ENCODE data around the gene INPP5K. TPM values are rescaled to one million over a fixed set of nuclear protein-coding genes. Genes with fewer than 3 reads are reported as not detected.
"Not testable (repeated sequence)": the region's sequence is repeated elsewhere in the genome, so short reads cannot be mapped to it uniquely, and the experiment has no call there.

Gene INPP5K
- 42.3 and 57.8 TPM in 2 replicates for total RNA-seq (2014; rRNA removed; shearing (Covaris generic))
- 36.1 and 37.5 TPM in 2 replicates for polyA plus RNA-seq (2016; fragmentation: Nextera tagmentation; extraction: Ambion mirVana)

DNA sequence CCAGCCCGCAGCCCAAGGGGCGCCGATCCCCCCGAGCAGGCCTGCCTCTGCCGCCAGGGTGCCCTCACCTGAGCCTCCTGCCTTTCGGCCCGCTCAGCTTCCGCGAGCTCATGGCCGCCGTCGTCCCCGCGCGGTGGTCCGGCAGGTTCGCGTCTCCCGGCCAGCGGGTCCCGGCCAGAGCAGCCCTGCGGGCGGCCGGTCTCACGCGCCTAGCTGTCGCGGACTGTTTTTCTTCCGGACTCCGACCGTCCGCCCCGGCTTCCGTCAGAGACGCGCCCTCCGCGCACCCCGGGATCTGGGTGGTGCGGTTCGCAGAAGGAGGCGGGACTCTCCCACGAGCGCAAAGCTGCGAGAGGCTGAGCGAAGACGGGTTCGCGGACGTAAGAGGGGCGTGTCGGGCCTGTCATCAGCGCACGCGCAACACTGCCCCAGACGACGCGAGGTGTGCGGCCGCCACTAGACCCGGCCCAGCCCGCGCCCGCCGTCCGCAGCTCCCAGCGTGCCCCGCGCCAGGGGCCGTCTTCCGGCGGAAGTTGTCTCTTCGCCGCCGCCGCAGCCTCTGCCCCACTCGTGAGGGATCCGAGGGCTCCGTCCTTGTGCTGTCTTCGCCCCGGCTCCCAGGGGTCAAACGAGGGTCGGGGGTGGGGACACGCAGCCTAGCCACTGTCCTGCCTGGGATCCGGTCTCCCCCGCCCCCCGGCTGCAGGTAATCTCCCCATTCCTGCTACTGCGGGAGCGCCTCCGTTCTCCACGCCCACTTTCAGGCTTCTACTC, at the start of gene INPP5K:
TSS of gene INPP5K (minus strand) at position 225 of the 774 bp plus-strand sequence. CDS start at position 112, 113 bp downstream.
- no peaks in the 10 kb centered on the region for H4K20me1 ChIP-seq (ENCODE audit: insufficient read depth)
- peak within 1 kb of the TSS; percentile 86 for H2AFZ ChIP-seq
- WGBS, 2 experiments (ENCODE audit: low coverage in 1 of 2, low lambda C conversion rate in 2 of 2, missing lambda C conversion rate in 2 of 2), result 0 to 1% methylated on average over 61 to 62 of the region's 91 CpGs
- no peak for TF ChIP-seq EZH2phosphoT487 (IDR thresholded peaks at IDR 0.05; ENCODE audit: insufficient read depth, low read depth)
- TF ChIP-seq EZH2 (IDR thresholded peaks at IDR 0.05; ENCODE audit: insufficient read depth, poor library complexity, severe bottlenecking), result no peak
- H3K27me3 ChIP-seq (replicated peaks; ENCODE audit: insufficient read depth), result no peaks in the 10 kb centered on the region
- H3K27ac ChIP-seq, result peak within 1 kb of the TSS; percentile 75
- peak; percentile 100 for DNase-seq
- no peaks in the 10 kb centered on the region; the same call in 1 of the 2 replicates for H3K36me3 ChIP-seq (ENCODE audit: low read depth)
- in situ Hi-C loops (cut with MboI), result loop anchor here (25.0 kb wide), 1 partner anchor 254 kb away; the partner anchor contains the start of gene BHLHA9
- peaks cover 18% of the 10 kb centered on the region for H3K4me1 ChIP-seq (ENCODE audit: insufficient read depth)
- H3K4me2 ChIP-seq (ENCODE audit: unreplicated experiment), result peak within 1 kb of the TSS; percentile 99
- H3K4me3 ChIP-seq, result peak within 1 kb of the TSS; percentile 91
- H3K79me2 ChIP-seq (ENCODE audit: insufficient read depth), result peaks cover 47% of the 10 kb centered on the region
- H3K9me2 ChIP-seq (ENCODE audit: insufficient read depth), result no peaks in the 10 kb centered on the region
- H3K9ac ChIP-seq, result peak within 1 kb of the TSS; percentile 93
- H3F3A ChIP-seq (ENCODE audit: insufficient read depth), result peaks cover 21% of the 10 kb centered on the region
- H3K9me3 ChIP-seq (ENCODE audit: low read depth), result no peaks in the 10 kb centered on the region

DNA sequence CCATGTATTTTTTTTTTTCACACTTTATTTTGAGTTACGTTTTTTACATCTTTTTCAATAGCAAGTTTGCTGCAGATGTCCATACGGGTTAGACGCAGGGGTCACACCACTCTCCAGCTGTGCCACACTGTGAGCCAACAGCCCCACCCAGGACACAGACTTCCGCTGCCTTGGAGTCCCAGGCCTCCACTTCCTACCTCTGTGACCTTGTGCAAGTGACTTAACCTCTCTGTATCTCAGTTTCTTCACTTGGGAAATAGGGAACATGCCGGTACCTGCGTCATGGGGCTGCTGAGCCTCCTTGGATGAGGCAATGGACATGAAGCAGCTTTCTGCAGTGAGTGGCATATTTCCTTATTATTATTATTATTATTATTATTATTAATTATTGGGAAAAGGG, 49.5 kb upstream of the INPP5K start:
- Histone ChIP-seq H3K27ac (no peak overlapping the region), H3K9me3 (ENCODE audit: low read depth) (no peaks in the 10 kb centered on the region), H4K20me1 (ENCODE audit: insufficient read depth) (no peaks in the 10 kb centered on the region; the same call in 1 of the 2 replicates), H2AFZ (no peak overlapping the region), H3K4me3 (no peak overlapping the region), H3F3A (ENCODE audit: insufficient read depth) (no peaks in the 10 kb centered on the region), H3K27me3 (replicated peaks; ENCODE audit: insufficient read depth) (no peaks in the 10 kb centered on the region), H3K9me2 (ENCODE audit: insufficient read depth) (no peaks in the 10 kb centered on the region), H3K79me2 (ENCODE audit: insufficient read depth) (peaks cover 12% of the 10 kb centered on the region), H3K36me3 (ENCODE audit: low read depth) (no peaks in the 10 kb centered on the region), H3K4me2 (ENCODE audit: unreplicated experiment) (no peak overlapping the region), H3K4me1 (ENCODE audit: insufficient read depth) (peaks cover 7% of the 10 kb centered on the region; the same call in 1 of the 2 replicates), H3K9ac (no peak overlapping the region)
- 39 to 40% methylated on average over 6 of the region's 6 CpGs for WGBS, 2 experiments (ENCODE audit: low coverage in 1 of 2, low lambda C conversion rate in 2 of 2, missing lambda C conversion rate in 2 of 2)
- DNase-seq, result no peak
- in situ Hi-C loops (cut with MboI), result no loop called here
- TF ChIP-seq EZH2 (IDR thresholded peaks at IDR 0.05; ENCODE audit: insufficient read depth, poor library complexity, severe bottlenecking) (no peak), EZH2phosphoT487 (IDR thresholded peaks at IDR 0.05; ENCODE audit: insufficient read depth, low read depth) (no peak)

DNA sequence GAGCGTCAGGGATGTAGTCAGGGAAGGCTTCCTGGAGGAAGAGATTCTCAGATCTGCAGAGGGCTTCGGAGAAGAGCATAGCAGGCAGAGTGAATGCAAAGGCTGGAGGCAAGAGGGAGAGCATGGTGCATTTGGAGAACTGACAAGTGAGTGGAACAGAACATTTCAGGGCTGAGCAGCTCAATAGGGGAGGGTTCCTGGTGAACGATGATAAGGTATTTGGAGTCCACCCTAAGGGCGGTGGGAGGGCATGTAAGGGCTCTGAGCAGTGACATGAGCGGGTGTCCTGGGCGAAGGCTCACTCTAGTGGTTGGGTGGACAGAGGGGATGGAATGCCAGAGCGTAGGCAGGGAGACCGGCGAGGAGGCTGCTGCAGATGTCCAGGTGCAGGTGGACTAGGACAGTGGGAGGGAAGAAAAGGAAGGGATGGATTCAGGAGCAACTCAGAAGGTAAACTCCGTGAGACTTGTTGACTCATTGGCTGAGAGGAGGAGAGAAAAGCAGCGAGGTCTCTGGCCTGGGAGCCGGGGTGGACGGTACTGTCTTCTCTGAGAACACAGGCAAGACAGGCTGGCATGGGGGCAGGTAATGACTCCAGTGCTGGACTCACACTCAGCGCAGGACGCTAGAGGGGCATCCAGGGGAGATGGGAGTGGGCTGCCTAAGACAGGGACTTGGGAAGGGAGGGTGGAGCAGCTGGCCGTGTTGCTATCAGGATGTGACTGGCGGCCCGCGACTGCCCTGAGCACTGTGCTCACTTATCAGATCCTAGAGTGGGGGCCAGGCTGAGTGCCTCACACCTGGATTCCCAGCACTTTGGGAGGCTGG, 47.6 kb upstream of the INPP5K start:
- no peak overlapping the region for H3K4me2 ChIP-seq (ENCODE audit: unreplicated experiment)
- H4K20me1 ChIP-seq (ENCODE audit: insufficient read depth), result peaks cover 3% of the 10 kb centered on the region; the same call in 1 of the 2 replicates
- TF ChIP-seq EZH2phosphoT487 (IDR thresholded peaks at IDR 0.05; ENCODE audit: insufficient read depth, low read depth) (no peak), EZH2 (IDR thresholded peaks at IDR 0.05; ENCODE audit: insufficient read depth, poor library complexity, severe bottlenecking) (no peak)
- H3F3A ChIP-seq (ENCODE audit: insufficient read depth), result no peaks in the 10 kb centered on the region
- no peak for DNase-seq
- H2AFZ ChIP-seq, result no peak overlapping the region
- peaks cover 31% of the 10 kb centered on the region for H3K79me2 ChIP-seq (ENCODE audit: insufficient read depth)
- H3K27ac ChIP-seq, result no peak overlapping the region
- 81 to 82% methylated on average over 19 of the region's 19 CpGs for WGBS, 2 experiments (ENCODE audit: low coverage in 1 of 2, low lambda C conversion rate in 2 of 2, missing lambda C conversion rate in 2 of 2)
- H3K9me2 ChIP-seq (ENCODE audit: insufficient read depth), result no peaks in the 10 kb centered on the region
- H3K36me3 ChIP-seq (ENCODE audit: low read depth), result no peaks in the 10 kb centered on the region
- no peaks in the 10 kb centered on the region for H3K27me3 ChIP-seq (replicated peaks; ENCODE audit: insufficient read depth)
- H3K4me1 ChIP-seq (ENCODE audit: insufficient read depth), result peaks cover 10% of the 10 kb centered on the region; the same call in 1 of the 2 replicates
- in situ Hi-C loops (cut with MboI), result no loop called here
- H3K4me3 ChIP-seq, result no peak overlapping the region
- H3K9ac ChIP-seq, result no peak overlapping the region
- no peaks in the 10 kb centered on the region for H3K9me3 ChIP-seq (ENCODE audit: low read depth)

DNA sequence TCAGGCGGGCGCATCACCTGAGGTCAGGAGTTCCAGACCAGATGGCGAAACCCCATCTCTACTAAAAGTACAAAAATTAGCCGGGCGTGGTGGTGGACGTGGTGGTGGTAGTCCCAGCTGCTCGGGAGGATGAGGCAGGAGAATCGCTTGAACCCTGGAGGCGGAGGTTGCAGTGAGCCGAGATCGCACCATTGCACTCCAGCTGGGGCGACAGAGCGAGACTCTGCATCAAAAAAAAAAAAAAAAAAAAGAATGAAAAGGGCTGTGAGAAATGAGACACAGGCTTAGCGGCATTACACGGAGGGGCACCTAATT, 47.0 kb upstream of the INPP5K start:
- H3K27me3 ChIP-seq (replicated peaks; ENCODE audit: insufficient read depth); DNase-seq; H3K4me3 ChIP-seq; H3K4me1 ChIP-seq (ENCODE audit: insufficient read depth); H3K9ac ChIP-seq; H4K20me1 ChIP-seq (ENCODE audit: insufficient read depth); H3K9me2 ChIP-seq (ENCODE audit: insufficient read depth); H3F3A ChIP-seq (ENCODE audit: insufficient read depth); H3K9me3 ChIP-seq (ENCODE audit: low read depth); in situ Hi-C loops (cut with MboI); H3K27ac ChIP-seq; H3K36me3 ChIP-seq (ENCODE audit: low read depth); H2AFZ ChIP-seq; H3K4me2 ChIP-seq (ENCODE audit: unreplicated experiment): not testable (repeated sequence)
- WGBS, 2 experiments (ENCODE audit: low coverage in 1 of 2, low lambda C conversion rate in 2 of 2, missing lambda C conversion rate in 2 of 2), result 83 to 84% methylated on average over 13 to 15 of the region's 15 CpGs
- H3K79me2 ChIP-seq (ENCODE audit: insufficient read depth), result peaks cover 37% of the 10 kb centered on the region

All from GM23248 (cell line).